PC-3 (cell line): ENCODE measurements around the gene HOXD3. TPM values are rescaled to one million over a fixed set of nuclear protein-coding genes. Genes with fewer than 3 reads are reported as not detected.

Experiments
- ATAC-seq: fragments of 200-7000 bp; cut with Tn5 transposase; 2 replicates; pipeline ENCODE4 v1.9.1; 2020; ENCODE audit warnings: mild to moderate bottlenecking, moderate library complexity
- BruUV-seq: library from RNA; stranded (reverse); fragments of 400-500 nt; replicated peaks from 2 replicates; lab custom pipeline; 2021; lab: Mats Ljungman, UMichigan
- CTCF ChIA-PET: fragments of 300-600 bp; sonication (Branson Sonifier 250); formaldehyde crosslinking; loops from one replicate; lab custom pipeline; 2022; ENCODE audit warnings: antibody characterized with exemption; lab: Charles Lee
- POLR2A ChIA-PET: fragments of 300-600 bp; sonication (Branson Sonifier 250); formaldehyde crosslinking; loops from one replicate; lab custom pipeline; 2022; ENCODE audit warnings: antibody characterized with exemption; ENCODE audit not compliant: unreplicated experiment; lab: Charles Lee
- DNase-seq: peaks from one replicate; pipeline ENCODE4 v3.0.0-alpha.2; 2015
- H2AFZ ChIP-seq: fragments of 300-600 bp; sonication (generic); 2 replicates; pipeline ENCODE4 v1.6.0; 2016; ENCODE audit warnings: antibody characterized with exemption, low read length
- H3F3A ChIP-seq: fragments of 300-600 bp; sonication (generic); one replicate; pipeline ENCODE4 v1.6.0; 2017; ENCODE audit warnings: antibody characterized with exemption, low read length, control low read depth, mild to moderate bottlenecking; ENCODE audit not compliant: unreplicated experiment
- H3K27ac ChIP-seq: fragments of 300-600 bp; sonication (generic); 2 replicates; pipeline ENCODE4 v1.5.1; 2016; ENCODE audit warnings: mild to moderate bottlenecking, low read length
- H3K27me3 ChIP-seq: fragments of 300-600 bp; sonication (generic); 2 replicates; pipeline ENCODE4 v1.6.1; 2016; ENCODE audit warnings: low read length, mixed read lengths
- H3K36me3 ChIP-seq: fragments of 300-600 bp; sonication (generic); 2 replicates; pipeline ENCODE4 v1.6.1; 2016; ENCODE audit warnings: low read depth, mixed run types, low read length, mixed read lengths
- H3K4me1 ChIP-seq: fragments of 300-600 bp; sonication (generic); 2 replicates; pipeline ENCODE4 v1.5.1; 2016; ENCODE audit warnings: low read length; ENCODE audit not compliant: insufficient read depth
- H3K4me2 ChIP-seq: fragments of 300-600 bp; sonication (generic); 2 replicates; pipeline ENCODE4 v1.6.0; 2016; ENCODE audit warnings: low read length
- H3K4me3 ChIP-seq: fragments of 300-600 bp; sonication (generic); 2 replicates; pipeline ENCODE4 v1.5.1; 2016; ENCODE audit warnings: mild to moderate bottlenecking, low read length, mixed read lengths
- H3K79me2 ChIP-seq: fragments of 300-600 bp; sonication (generic); 2 replicates; pipeline ENCODE4 v1.6.1; 2017; ENCODE audit warnings: low read length, mixed read lengths
- H3K9ac ChIP-seq: fragments of 300-600 bp; sonication (generic); 2 replicates; pipeline ENCODE4 v1.6.0; 2016; ENCODE audit warnings: mild to moderate bottlenecking, low read length
- H3K9me2 ChIP-seq: fragments of 300-600 bp; sonication (generic); replicated peaks from 2 replicates; pipeline ENCODE4 v1.6.1; 2016; ENCODE audit warnings: mixed run types, low read length, mixed read lengths
- H3K9me3 ChIP-seq: fragments of 300-600 bp; sonication (generic); 2 replicates; pipeline ENCODE4 v1.6.1; 2016; ENCODE audit warnings: low read length, mixed read lengths
- H4K20me1 ChIP-seq: fragments of 300-600 bp; sonication (generic); 2 replicates; pipeline ENCODE4 v1.6.1; 2016; ENCODE audit warnings: low read length, mixed read lengths
- EZH2 ChIP-seq: fragments of 300-600 bp; sonication (generic); IDR thresholded peaks from one replicate; pipeline ENCODE4 v1.6.1; 2017; ENCODE audit warnings: antibody characterized with exemption, mild to moderate bottlenecking, low read length; ENCODE audit not compliant: unreplicated experiment
- EZH2phosphoT487 ChIP-seq: fragments of 300-600 bp; sonication (generic); IDR thresholded peaks from 2 replicates; pipeline ENCODE4 v1.6.1; 2018; ENCODE audit warnings: mild to moderate bottlenecking, antibody characterized with exemption, low read length, borderline replicate concordance
- intact Hi-C: fragments of 100-400 bp; cut with micrococcal nuclease; formaldehyde crosslinking; loops from 2 replicates; pipeline ENCODE4 v1.9.0; 2023
- total RNA-seq: library from RNA; depleted of rRNA; stranded (reverse); fragments of >200 nt; gene quantifications from 2 replicates; pipeline ENCODE4 v1.2.3, GENCODE V29; 2014
- TF ChIP-seq, protein P1 (sequence below): fragments of 300-600 bp; sonication (generic); conservative IDR thresholded peaks from 2 replicates; pipeline ENCODE4 v1.5.1; 2017; ENCODE audit warnings: antibody characterized with exemption, low read depth, mild to moderate bottlenecking, low read length

The HOXD3 gene
- total RNA-seq, 1 experiment from 2014 or later = 4.4 TPM

DNA sequence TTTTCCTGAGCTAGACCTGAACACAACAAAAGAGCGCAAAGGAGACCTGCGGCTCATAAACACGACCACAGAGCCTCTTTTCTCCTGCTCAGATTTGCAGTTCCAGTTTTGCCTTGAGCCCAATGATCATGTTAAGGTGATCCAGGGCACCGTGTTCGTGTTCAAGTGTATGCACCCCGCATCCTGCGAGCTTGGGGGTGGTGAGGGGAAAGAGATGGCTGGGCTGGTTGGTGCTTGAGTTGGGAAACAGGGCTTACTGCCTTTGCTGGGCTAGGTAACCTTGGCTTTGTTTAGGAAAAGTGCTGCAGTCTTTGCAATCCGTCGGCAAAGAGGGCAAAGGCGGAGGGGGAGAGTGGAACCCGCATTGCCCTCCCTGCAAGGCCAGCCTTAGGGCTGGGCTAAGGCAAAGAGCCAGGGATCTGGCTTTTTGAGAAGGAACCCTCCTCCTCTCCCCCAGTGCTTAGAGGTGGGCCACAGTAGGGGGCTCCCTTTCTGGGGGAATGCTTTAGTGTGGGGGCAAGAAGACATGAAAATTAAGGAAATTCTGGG, 39.2 kb upstream of the HOXD3 start:
- H3K4me1 ChIP-seq = no peaks in the 10 kb centered on the region
- no TSS peak for BruUV-seq
- no peaks in the 10 kb centered on the region for H3K9me2 ChIP-seq
- no peak overlapping the region for H2AFZ ChIP-seq
- peaks cover 19% of the 10 kb centered on the region; the same call in 1 of the 2 replicates for H3K27me3 ChIP-seq
- H3K9me3 ChIP-seq = no peaks in the 10 kb centered on the region
- no peak overlapping the region for H3K9ac ChIP-seq
- no peaks in the 10 kb centered on the region for H4K20me1 ChIP-seq
- TF ChIP-seq EZH2phosphoT487 = no peak
- no peak for TF ChIP-seq EZH2
- TF ChIP-seq, protein P1, sequence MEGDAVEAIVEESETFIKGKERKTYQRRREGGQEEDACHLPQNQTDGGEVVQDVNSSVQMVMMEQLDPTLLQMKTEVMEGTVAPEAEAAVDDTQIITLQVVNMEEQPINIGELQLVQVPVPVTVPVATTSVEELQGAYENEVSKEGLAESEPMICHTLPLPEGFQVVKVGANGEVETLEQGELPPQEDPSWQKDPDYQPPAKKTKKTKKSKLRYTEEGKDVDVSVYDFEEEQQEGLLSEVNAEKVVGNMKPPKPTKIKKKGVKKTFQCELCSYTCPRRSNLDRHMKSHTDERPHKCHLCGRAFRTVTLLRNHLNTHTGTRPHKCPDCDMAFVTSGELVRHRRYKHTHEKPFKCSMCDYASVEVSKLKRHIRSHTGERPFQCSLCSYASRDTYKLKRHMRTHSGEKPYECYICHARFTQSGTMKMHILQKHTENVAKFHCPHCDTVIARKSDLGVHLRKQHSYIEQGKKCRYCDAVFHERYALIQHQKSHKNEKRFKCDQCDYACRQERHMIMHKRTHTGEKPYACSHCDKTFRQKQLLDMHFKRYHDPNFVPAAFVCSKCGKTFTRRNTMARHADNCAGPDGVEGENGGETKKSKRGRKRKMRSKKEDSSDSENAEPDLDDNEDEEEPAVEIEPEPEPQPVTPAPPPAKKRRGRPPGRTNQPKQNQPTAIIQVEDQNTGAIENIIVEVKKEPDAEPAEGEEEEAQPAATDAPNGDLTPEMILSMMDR = no peak
- intact Hi-C loops = no loop called here
- no peak overlapping the region for H3K4me3 ChIP-seq
- ATAC-seq = no peak
- H3F3A ChIP-seq = no peaks in the 10 kb centered on the region
- H3K27ac ChIP-seq = no peak overlapping the region
- H3K4me2 ChIP-seq = no peak overlapping the region
- no peaks in the 10 kb centered on the region for H3K79me2 ChIP-seq
- no peak for DNase-seq
- ChIA-PET POLR2A (no interaction called here), CTCF (no interaction called here)
- H3K36me3 ChIP-seq = no peaks in the 10 kb centered on the region

DNA sequence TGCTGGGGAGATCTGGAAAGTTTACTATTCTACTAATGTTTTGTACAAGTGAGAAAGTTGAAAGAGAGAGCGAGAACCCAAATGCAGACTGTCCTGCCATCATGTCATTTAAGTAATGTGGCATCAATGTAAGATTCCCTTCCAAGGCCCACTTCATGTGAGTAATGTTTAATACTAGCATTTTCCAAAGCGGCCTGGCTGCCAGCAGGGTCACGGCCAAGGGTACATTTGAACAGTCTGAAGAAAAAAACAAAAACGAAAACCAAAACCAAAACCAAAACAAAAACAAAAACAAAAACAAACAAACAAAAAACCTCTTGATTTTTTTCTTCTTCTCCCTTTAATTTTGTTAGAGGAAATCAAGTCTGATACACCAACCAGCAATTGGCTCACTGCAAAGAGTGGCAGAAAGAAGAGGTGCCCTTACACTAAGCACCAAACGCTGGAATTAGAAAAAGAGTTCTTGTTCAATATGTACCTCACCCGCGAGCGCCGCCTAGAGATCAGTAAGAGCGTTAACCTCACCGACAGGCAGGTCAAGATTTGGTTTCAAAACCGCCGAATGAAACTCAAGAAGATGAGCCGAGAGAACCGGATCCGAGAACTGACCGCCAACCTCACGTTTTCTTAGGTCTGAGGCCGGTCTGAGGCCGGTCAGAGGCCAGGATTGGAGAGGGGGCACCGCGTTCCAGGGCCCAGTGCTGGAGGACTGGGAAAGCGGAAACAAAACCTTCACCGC, 38.3 kb upstream of the HOXD3 start:
- Histone ChIP-seq H3K9me2 (no peaks in the 10 kb centered on the region), H3K9me3 (no peaks in the 10 kb centered on the region), H3K27ac (no peak overlapping the region), H3K4me2 (peak overlapping the region; percentile 56; the same call in 1 of the 2 replicates), H3K4me3 (no peak overlapping the region), H3K9ac (no peak overlapping the region), H2AFZ (no peak overlapping the region), H3K27me3 (peaks cover 11% of the 10 kb centered on the region; the same call in 1 of the 2 replicates), H3K36me3 (no peaks in the 10 kb centered on the region), H3K4me1 (no peaks in the 10 kb centered on the region), H4K20me1 (no peaks in the 10 kb centered on the region), H3K79me2 (no peaks in the 10 kb centered on the region), H3F3A (no peaks in the 10 kb centered on the region)
- intact Hi-C loops = no loop called here
- TF ChIP-seq, protein P1 = peak; percentile 78
- no peak for TF ChIP-seq EZH2
- POLR2A ChIA-PET = no interaction called here
- DNase-seq (peak; percentile 54), ATAC-seq (peak; percentile 31; the same call in 1 of the 2 replicates)
- CTCF ChIA-PET = no interaction called here
- BruUV-seq = no TSS peak
